Bronchus fibroblast of lung (primary cell): ENCODE results near the gene OR56A4. TPM values are rescaled to one million over a fixed set of nuclear protein-coding genes. Genes with fewer than 3 reads are reported as not detected.

Experiments used
- total RNA-seq: library from RNA; depleted of rRNA; stranded (reverse); fragments of >200 nt; gene quantifications from 2 replicates; pipeline ENCODE4 v1.2.3, GENCODE V29; 2015

The OR56A4 gene
- not detected in 2 replicates for total RNA-seq

DNA sequence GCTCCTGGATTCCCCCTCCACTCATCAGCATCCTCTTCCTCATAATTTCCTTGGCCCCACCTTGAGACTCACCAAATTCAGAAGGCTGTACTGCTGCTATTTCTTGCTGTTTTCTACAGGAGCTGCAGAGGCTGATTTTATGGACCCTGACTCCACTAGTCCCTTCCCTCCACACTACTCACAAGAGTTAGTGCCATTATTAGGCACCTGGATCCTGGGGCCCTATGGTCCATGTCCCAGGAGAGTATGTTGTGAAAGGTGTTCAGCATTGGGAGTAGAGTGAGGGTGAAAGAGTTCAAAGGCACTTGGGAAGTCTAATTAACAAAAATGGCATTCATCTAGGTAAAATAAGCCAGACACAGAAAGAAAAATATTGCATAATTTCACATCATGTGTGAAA is at the start of gene OR56A4:
OR56A4 (minus strand) TSS at position 101 of the 400 bp plus-strand sequence. CDS start 3,954 bp downstream, outside the sequence.

DNA sequence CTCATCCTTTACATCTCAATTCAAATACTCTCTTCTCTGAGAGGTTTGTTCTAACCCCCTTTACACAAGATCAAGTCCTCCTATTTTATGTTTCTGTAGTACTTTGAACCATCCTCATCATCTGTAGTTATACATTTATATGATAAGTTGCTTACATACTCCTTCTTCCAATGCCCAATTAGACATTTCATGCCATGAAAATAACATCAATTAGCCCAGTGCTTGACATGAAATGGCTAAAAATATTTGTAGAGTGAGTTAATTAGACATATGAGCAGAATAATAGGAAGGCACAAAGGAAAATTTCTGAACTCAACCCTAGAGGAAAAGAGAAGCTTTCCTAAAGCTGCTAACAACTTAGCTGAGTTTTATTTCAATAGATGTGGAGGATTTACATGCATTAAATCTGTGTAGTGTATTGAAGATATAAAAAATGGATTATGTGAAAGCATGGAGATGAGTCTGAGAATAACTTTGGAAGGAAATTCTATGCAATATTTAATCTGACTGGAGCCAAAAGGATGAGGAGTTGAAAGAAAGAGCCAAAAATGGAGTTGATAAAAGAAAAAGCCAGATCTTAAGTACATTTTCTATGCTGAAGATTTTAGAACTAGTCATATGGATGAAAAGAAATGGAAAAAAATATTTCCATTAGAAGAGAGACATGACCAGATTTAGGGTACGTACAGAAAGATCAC is 24.1 kb upstream of the OR56A4 start, which contains the start of gene OR56A1:
OR56A1 (minus strand) TSS at position 51 of the 698 bp plus-strand sequence. CDS start 3,066 bp downstream, outside the sequence.

GRCh38 chr11:5986885-5987284 is 19.9 kb downstream of the OR56A4 start, which contains the start of gene OR52L1:
Gene OR52L1 (minus strand): TSS chr11:5986985. CDS start chr11:5986930, 55 bp downstream.

DNA sequence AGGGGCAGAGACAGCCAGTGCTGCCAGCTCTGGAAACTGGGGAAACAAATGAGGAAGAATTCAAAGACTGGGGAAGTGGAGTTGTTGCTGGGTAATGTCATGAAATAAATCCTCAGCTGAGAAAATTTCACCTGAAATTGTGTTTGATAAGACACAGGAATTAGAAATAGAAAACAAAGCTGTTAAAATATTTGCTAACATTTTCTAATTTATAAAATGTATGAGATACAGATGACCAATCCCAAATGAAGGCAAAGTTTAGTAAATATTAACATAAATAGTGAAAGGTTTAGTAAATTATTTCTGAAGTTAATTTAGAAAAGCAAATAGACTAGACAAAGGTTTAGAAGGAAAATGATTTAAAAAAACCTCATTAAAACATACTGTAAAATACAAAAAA is 38.4 kb downstream of the OR56A4 start, which contains the start of gene OR56A5:
OR56A5 (minus strand) TSS at position 101 of the 400 bp plus-strand sequence; CDS start at position 101, 0 bp downstream.

Other genes starting within 250 kb of the OR56A4 start
- not detected in 2 replicates for gene OR52N5, start 223.6 kb downstream of the OR56A4 start, total RNA-seq
- not detected in 2 replicates for gene OR52N1, start 215.7 kb downstream of the OR56A4 start, total RNA-seq
- not detected in 2 replicates for gene OR52N2, start 198.0 kb downstream of the OR56A4 start, total RNA-seq
- not detected in 2 replicates for gene OR52E6, start 165.0 kb downstream of the OR56A4 start, total RNA-seq
- not detected in 2 replicates for gene OR52E8, start 149.3 kb downstream of the OR56A4 start, total RNA-seq
- gene OR52E4, start 126.3 kb downstream of the OR56A4 start, total RNA-seq, result not detected in 2 replicates
- not detected in 2 replicates for gene OR52E5, start 113.7 kb downstream of the OR56A4 start, total RNA-seq
- not detected in 2 replicates for gene OR56A3, start 64.7 kb downstream of the OR56A4 start, total RNA-seq
- gene OR56A5, start 38.5 kb downstream of the OR56A4 start, total RNA-seq, result not detected in 2 replicates
- gene OR52L1, start 20.0 kb downstream of the OR56A4 start, total RNA-seq, result not detected in 2 replicates
- not detected in 2 replicates for gene OR56A1, start 23.8 kb upstream of the OR56A4 start, total RNA-seq
- gene OR56B4, start 100.7 kb upstream of the OR56A4 start, total RNA-seq, result not detected in 2 replicates
- not detected in 2 replicates for gene OR52B2, start 163.4 kb upstream of the OR56A4 start, total RNA-seq
- not detected in 2 replicates for gene OR52W1, start 192.3 kb upstream of the OR56A4 start, total RNA-seq
- not detected in 2 replicates for gene C11orf42, start 198.6 kb upstream of the OR56A4 start, total RNA-seq
- 9.4 and 10.7 TPM in 2 replicates for gene FHIP1B, start 227.7 kb upstream of the OR56A4 start, total RNA-seq
- gene CNGA4, start 232.1 kb upstream of the OR56A4 start, total RNA-seq, result not detected in 2 replicates